H9 (cell line): Measurements from ENCODE around the gene IQGAP2. TPM values are rescaled to one million over a fixed set of nuclear protein-coding genes. Genes with fewer than 3 reads are reported as not detected.

Source experiments
- DNase-seq: peaks from one replicate; pipeline ENCODE4 v3.0.0-alpha.2; 2017
- H2AFZ ChIP-seq: one replicate; pipeline ENCODE4 v1.6.1; 2013; ENCODE audit warnings: mild to moderate bottlenecking, low read length, control low read depth, moderate library complexity
- H2AK5ac ChIP-seq: 2 replicates; pipeline ENCODE4 v1.6.1; 2013; ENCODE audit warnings: low read length, control low read depth, mixed read lengths; ENCODE audit not compliant: insufficient read length
- H2BK120ac ChIP-seq: one replicate; pipeline ENCODE4 v1.6.1; 2013; ENCODE audit warnings: low read depth, mild to moderate bottlenecking, low read length, control low read depth, inconsistent platforms; ENCODE audit not compliant: poor library complexity, severe bottlenecking
- H2BK12ac ChIP-seq: 2 replicates; pipeline ENCODE4 v1.6.1; 2013; ENCODE audit warnings: low read length, control low read depth, mixed read lengths, low read depth; ENCODE audit not compliant: insufficient read length
- H2BK15ac ChIP-seq: 2 replicates; pipeline ENCODE4 v1.6.1; 2013; ENCODE audit warnings: low read depth, low read length, control low read depth
- H2BK20ac ChIP-seq: one replicate; pipeline ENCODE4 v1.6.1; 2013; ENCODE audit warnings: low read depth, mild to moderate bottlenecking, low read length, control low read depth, inconsistent platforms; ENCODE audit not compliant: poor library complexity, severe bottlenecking
- H2BK5ac ChIP-seq: 2 replicates; pipeline ENCODE4 v1.6.1; 2013; ENCODE audit warnings: low read length, control low read depth, mixed read lengths; ENCODE audit not compliant: insufficient read length
- H3K14ac ChIP-seq: 2 replicates; pipeline ENCODE4 v1.6.1; 2013; ENCODE audit warnings: low read length, control low read depth; ENCODE audit not compliant: insufficient read depth
- H3K18ac ChIP-seq: 2 replicates; pipeline ENCODE4 v1.6.1; 2013; ENCODE audit warnings: low read depth, mild to moderate bottlenecking, mixed read lengths, low read length, control low read depth; ENCODE audit not compliant: insufficient read length
- H3K23ac ChIP-seq: 2 replicates; pipeline ENCODE4 v1.6.1; 2013; ENCODE audit warnings: low read length, control low read depth, mixed read lengths, low read depth; ENCODE audit not compliant: insufficient read length
- H3K23me2 ChIP-seq: 2 replicates; pipeline ENCODE4 v1.6.1; 2013; ENCODE audit warnings: low read depth, mild to moderate bottlenecking, mixed read lengths, low read length, control low read depth; ENCODE audit not compliant: insufficient read length, poor library complexity, severe bottlenecking
- H3K27ac ChIP-seq: 2 replicates; pipeline ENCODE4 v1.5.1; 2013; ENCODE audit warnings: low read length, control low read depth, mixed read lengths, low read depth; ENCODE audit not compliant: insufficient read length
- H3K27me3 ChIP-seq: 2 replicates; pipeline ENCODE4 v1.6.1; 2013; ENCODE audit warnings: low read length, control low read depth, inconsistent platforms; ENCODE audit not compliant: insufficient read depth
- H3K4ac ChIP-seq: 2 replicates; pipeline ENCODE4 v1.6.1; 2013; ENCODE audit warnings: low read depth, mild to moderate bottlenecking, control low read depth, inconsistent platforms, low read length, moderate library complexity
- H3K4me1 ChIP-seq: 2 replicates; pipeline ENCODE4 v1.6.1; 2013; ENCODE audit warnings: low read length, control low read depth, inconsistent platforms; ENCODE audit not compliant: insufficient read depth
- H3K4me2 ChIP-seq: 2 replicates; pipeline ENCODE4 v1.6.1; 2013; ENCODE audit warnings: low read length, control low read depth, mixed read lengths; ENCODE audit not compliant: insufficient read length, insufficient read depth
- H3K56ac ChIP-seq: 2 replicates; pipeline ENCODE4 v1.6.1; 2013; ENCODE audit warnings: low read depth, mild to moderate bottlenecking, mixed read lengths, low read length, control low read depth; ENCODE audit not compliant: insufficient read length
- H3K79me1 ChIP-seq: 2 replicates; pipeline ENCODE4 v1.6.1; 2013; ENCODE audit warnings: low read depth, mild to moderate bottlenecking, moderate library complexity, low read length, control low read depth, inconsistent platforms; ENCODE audit not compliant: insufficient read depth, poor library complexity, severe bottlenecking
- H3K79me2 ChIP-seq: 2 replicates; pipeline ENCODE4 v1.6.1; 2013; ENCODE audit warnings: low read length, control low read depth, inconsistent platforms; ENCODE audit not compliant: insufficient read depth
- H3K9ac ChIP-seq: 2 replicates; pipeline ENCODE4 v1.6.1; 2013; ENCODE audit warnings: low read length, control low read depth, mixed read lengths; ENCODE audit not compliant: insufficient read length; ENCODE audit errors: extremely low read depth
- H3K9me3 ChIP-seq: one replicate; pipeline ENCODE4 v1.6.1; 2013; ENCODE audit warnings: low read depth, low read length, inconsistent platforms; ENCODE audit not compliant: control insufficient read depth
- H3T11ph ChIP-seq: one replicate; pipeline ENCODE4 v1.6.1; 2013; ENCODE audit warnings: mild to moderate bottlenecking, low read length, control low read depth, inconsistent platforms
- H4K20me1 ChIP-seq: one replicate; pipeline ENCODE4 v1.6.1; 2013; ENCODE audit not compliant: control insufficient read depth, insufficient read length, insufficient read depth
- H4K5ac ChIP-seq: 2 replicates; pipeline ENCODE4 v1.6.1; 2013; ENCODE audit warnings: low read depth, mild to moderate bottlenecking, mixed read lengths, low read length, control low read depth; ENCODE audit not compliant: insufficient read length
- H4K8ac ChIP-seq: replicated peaks from 2 replicates; pipeline ENCODE4 v1.6.1; 2013; ENCODE audit warnings: low read length, control low read depth, mixed read lengths, low read depth; ENCODE audit not compliant: insufficient read length
- H4K91ac ChIP-seq: 2 replicates; pipeline ENCODE4 v1.6.1; 2013; ENCODE audit warnings: low read depth, mild to moderate bottlenecking, moderate library complexity, mixed read lengths, low read length, control low read depth; ENCODE audit not compliant: insufficient read length
- H3K27ac Mint-ChIP-seq, 3 experiments: 2 replicates in 2 of 3; 3 replicates in 1 of 3; pipeline ENCODE4 v1.8.0; 2020 to 2021; ENCODE audit warnings: mixed read lengths in 3 of 3, mild to moderate bottlenecking in 1 of 3, moderate library complexity in 1 of 3
- H3K27me3 Mint-ChIP-seq: 2 replicates; pipeline ENCODE4 v1.8.0; 2021; ENCODE audit warnings: low read depth, mild to moderate bottlenecking, moderate library complexity, mixed read lengths
- H3K36me3 Mint-ChIP-seq, 3 experiments: 2 replicates in 2 of 3; 3 replicates in 1 of 3; pipeline ENCODE4 v1.8.0; 2020 to 2021; ENCODE audit warnings: low read depth in 3 of 3, mixed read lengths in 3 of 3; ENCODE audit not compliant: insufficient read depth in 1 of 3
- H3K4me1 Mint-ChIP-seq, 2 experiments: 2 replicates each; pipeline ENCODE4 v1.8.0; 2020; ENCODE audit warnings: mixed read lengths in 2 of 2
- H3K4me3 Mint-ChIP-seq, 2 experiments: 2 replicates in 1 of 2; 3 replicates in 1 of 2; pipeline ENCODE4 v1.8.0; 2020 to 2021; ENCODE audit warnings: mild to moderate bottlenecking in 2 of 2, mixed read lengths in 2 of 2, moderate library complexity in 1 of 2
- H3K9me3 Mint-ChIP-seq, 2 experiments: 2 replicates in 1 of 2; 3 replicates in 1 of 2; pipeline ENCODE4 v1.8.0; 2020; ENCODE audit warnings: mild to moderate bottlenecking in 2 of 2, mixed read lengths in 2 of 2, moderate library complexity in 1 of 2
- WGBS: extraction: QIAGEN DNeasy Blood & Tissue Kit; methylation state at CpG from one replicate; pipeline ENCODE4 v1.1.7; 2013; ENCODE audit warnings: missing lambda C conversion rate, low lambda C conversion rate, mixed read lengths; ENCODE audit not compliant: insufficient read length; ENCODE audit errors: extremely low coverage; 5-methylcytosine and 5-hydroxymethylcytosine counted together
- total RNA-seq: library from RNA; stranded (reverse); gene quantifications from 2 replicates; pipeline ENCODE4 v1.2.1, GENCODE V29; 2021
- TF ChIP-seq, protein P1 (sequence below): fragments of 200-600 bp; sonication (generic); conservative IDR thresholded peaks from 3 replicates; pipeline ENCODE4 v1.8.0; 2021; ENCODE audit warnings: antibody characterized with exemption, mild to moderate bottlenecking

The IQGAP2 gene
- total RNA-seq, 1 experiment from 2014 or later: 22.5 TPM

DNA sequence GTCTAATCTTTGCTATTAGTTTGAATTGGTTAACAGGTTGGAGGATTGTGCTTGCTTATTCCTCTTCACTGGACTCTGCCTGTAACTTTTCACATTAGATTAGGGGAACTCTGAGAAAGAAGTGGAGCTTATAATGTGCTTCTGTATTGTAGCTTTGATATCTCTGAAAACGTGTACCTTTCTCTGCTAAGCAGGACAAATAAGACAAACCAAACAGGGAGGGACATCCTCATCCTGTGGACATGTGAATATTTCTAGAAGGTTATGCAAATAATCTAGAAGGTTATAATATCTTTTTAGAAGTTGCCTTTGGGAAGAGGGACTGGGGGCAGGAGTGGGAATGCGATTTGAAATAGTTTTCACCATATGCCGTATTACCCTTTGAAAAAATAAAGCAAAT is 11.7 kb downstream of the IQGAP2 start:
- Histone ChIP-seq H4K91ac (no peak overlapping the region), H3K23me2 (no peaks in the 10 kb centered on the region), H3K23ac (no peak overlapping the region), H2BK12ac (no peak overlapping the region), H2BK5ac (no peak overlapping the region), H4K20me1 (no peaks in the 10 kb centered on the region), H3K79me1 (no peaks in the 10 kb centered on the region), H2AFZ (no peak overlapping the region), H2BK15ac (no peak overlapping the region), H3K4ac (no peak overlapping the region), H3K27me3 (no peaks in the 10 kb centered on the region), H3K4me2 (no peak overlapping the region), H4K8ac (no peak overlapping the region), H3K9me3 (no peaks in the 10 kb centered on the region), H2BK20ac (no peak overlapping the region), H3T11ph (no peak overlapping the region), H3K56ac (no peak overlapping the region), H3K27ac (no peak overlapping the region), H2AK5ac (no peak overlapping the region), H3K79me2 (peaks cover 7% of the 10 kb centered on the region; the same call in 1 of the 2 replicates), H3K18ac (no peak overlapping the region), H3K14ac (no peak overlapping the region), H4K5ac (no peak overlapping the region), H3K9ac (no peak overlapping the region), H3K4me1 (no peaks in the 10 kb centered on the region; the same call in 1 of the 2 replicates), H2BK120ac (no peak overlapping the region)
- WGBS: no CpG with 5 or more reads among the region's 3 CpGs
- Mint-ChIP-seq H3K4me3 (no peak overlapping the region), H3K9me3 (no peaks in the 10 kb centered on the region; a peak in 1 of 5 replicates), H3K27ac (no peak overlapping the region), H3K4me1 (peaks cover 18 to 20% of the 10 kb centered on the region in 2 experiments), H3K36me3 (no peaks in the 10 kb centered on the region; a peak in 1 of 7 replicates), H3K27me3 (no peaks in the 10 kb centered on the region)
- TF ChIP-seq, protein P1, sequence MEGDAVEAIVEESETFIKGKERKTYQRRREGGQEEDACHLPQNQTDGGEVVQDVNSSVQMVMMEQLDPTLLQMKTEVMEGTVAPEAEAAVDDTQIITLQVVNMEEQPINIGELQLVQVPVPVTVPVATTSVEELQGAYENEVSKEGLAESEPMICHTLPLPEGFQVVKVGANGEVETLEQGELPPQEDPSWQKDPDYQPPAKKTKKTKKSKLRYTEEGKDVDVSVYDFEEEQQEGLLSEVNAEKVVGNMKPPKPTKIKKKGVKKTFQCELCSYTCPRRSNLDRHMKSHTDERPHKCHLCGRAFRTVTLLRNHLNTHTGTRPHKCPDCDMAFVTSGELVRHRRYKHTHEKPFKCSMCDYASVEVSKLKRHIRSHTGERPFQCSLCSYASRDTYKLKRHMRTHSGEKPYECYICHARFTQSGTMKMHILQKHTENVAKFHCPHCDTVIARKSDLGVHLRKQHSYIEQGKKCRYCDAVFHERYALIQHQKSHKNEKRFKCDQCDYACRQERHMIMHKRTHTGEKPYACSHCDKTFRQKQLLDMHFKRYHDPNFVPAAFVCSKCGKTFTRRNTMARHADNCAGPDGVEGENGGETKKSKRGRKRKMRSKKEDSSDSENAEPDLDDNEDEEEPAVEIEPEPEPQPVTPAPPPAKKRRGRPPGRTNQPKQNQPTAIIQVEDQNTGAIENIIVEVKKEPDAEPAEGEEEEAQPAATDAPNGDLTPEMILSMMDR: no peak
- no peak for DNase-seq
